GM12874 (cell line): ENCODE data around the gene DDR2.

Experiments
- CTCF ChIP-seq: IDR thresholded peaks from 2 replicates; pipeline ENCODE4 v1.5.1; 2011; ENCODE audit warnings: low read depth, mild to moderate bottlenecking, control low read depth, low read length, moderate library complexity; ENCODE audit not compliant: insufficient read depth

DDR2 gene

GRCh38 chr1:162709132-162709860 lies 77.0 kb downstream of the DDR2 start:
- no peak for TF ChIP-seq CTCF

GRCh38 chr1:162709870-162710269 lies 77.6 kb downstream of the DDR2 start:
- TF ChIP-seq CTCF, result no peak

- TF ChIP-seq CTCF, result no peak
These were observed 78.1 kb downstream of the DDR2 start for GRCh38 chr1:162710345-162710744.

- TF ChIP-seq CTCF, result no peak
These were observed 78.7 kb downstream of the DDR2 start for GRCh38 chr1:162710780-162711465.

GRCh38 chr1:162712317-162713029 lies 80.2 kb downstream of the DDR2 start:
- no peak for TF ChIP-seq CTCF

GRCh38 chr1:162716123-162716522 lies 83.9 kb downstream of the DDR2 start:
- TF ChIP-seq CTCF, result no peak

- TF ChIP-seq CTCF, result no peak
These were observed 84.3 kb downstream of the DDR2 start for GRCh38 chr1:162716552-162716951.
